Activated B cell treated with CpG ODN at 0.5 μM for 24 hours (primary cell): ENCODE data around the gene DOCK2. TPM values are rescaled to one million over a fixed set of nuclear protein-coding genes. Genes with fewer than 3 reads are reported as not detected.
A peak's percentile ranks its signal among the peaks of the same experiment; 100 is the strongest.

ENCODE experiments used
- ATAC-seq: fragments of 200-7000 bp; cut with Tn5 transposase; one replicate; pipeline ENCODE4 v1.10.0; 2021; ENCODE audit warnings: low read depth, mild to moderate bottlenecking, moderate library complexity
- CTCF ChIA-PET: fragments of 350-600 bp; sonication (Branson Sonifier 250); formaldehyde crosslinking; loops from one replicate; lab custom pipeline; 2021; ENCODE audit warnings: antibody characterized with exemption; lab: Charles Lee
- POLR2A ChIA-PET: fragments of 350-600 bp; sonication (Branson Sonifier 250); formaldehyde crosslinking; loops from one replicate; lab custom pipeline; 2021; ENCODE audit warnings: antibody characterized with exemption; lab: Charles Lee
- DNase-seq: peaks from one replicate; pipeline ENCODE4 v3.0.0; 2022
- H3K27ac Mint-ChIP-seq: one replicate; pipeline ENCODE4 v1.8.0; 2020; ENCODE audit warnings: mixed read lengths
- H3K27me3 Mint-ChIP-seq: one replicate; pipeline ENCODE4 v1.8.0; 2021; ENCODE audit warnings: mixed read lengths
- H3K36me3 Mint-ChIP-seq: one replicate; pipeline ENCODE4 v1.8.0; 2021; ENCODE audit warnings: low read depth, mixed read lengths
- H3K4me1 Mint-ChIP-seq: one replicate; pipeline ENCODE4 v1.8.0; 2021; ENCODE audit warnings: mixed read lengths
- H3K4me3 Mint-ChIP-seq: one replicate; pipeline ENCODE4 v1.8.0; 2020; ENCODE audit warnings: mild to moderate bottlenecking, mixed read lengths
- H3K9me3 Mint-ChIP-seq: one replicate; pipeline ENCODE4 v1.8.0; 2020; ENCODE audit warnings: mixed read lengths
- intact Hi-C: fragments of 100-400 bp; cut with micrococcal nuclease; formaldehyde crosslinking; loops from one replicate; pipeline ENCODE4 v1.15.1; 2024
- total RNA-seq: library from RNA; stranded (reverse); gene quantifications from 2 replicates; pipeline ENCODE4 v1.2.3, GENCODE V29; 2022
- TF ChIP-seq, protein P1 (sequence below): fragments of 200-600 bp; IDR thresholded peaks from one replicate; pipeline ENCODE4 v1.8.0; 2022; ENCODE audit warnings: antibody characterized with exemption, mild to moderate bottlenecking

The DOCK2 gene
- total RNA-seq, 1 donor from 2014 or later, result 344 TPM

- DNase-seq, result no peak
- ChIA-PET POLR2A (no interaction called here), CTCF (no interaction called here)
- intact Hi-C loops, result no loop called here
- Mint-ChIP-seq H3K36me3 (peaks cover 92% of the 10 kb centered on the region), H3K4me3 (no peak overlapping the region), H3K27me3 (no peaks in the 10 kb centered on the region), H3K9me3 (peaks cover 2% of the 10 kb centered on the region), H3K4me1 (peaks cover 11% of the 10 kb centered on the region), H3K27ac (no peak overlapping the region)
- no peak for ATAC-seq
- TF ChIP-seq, protein P1, sequence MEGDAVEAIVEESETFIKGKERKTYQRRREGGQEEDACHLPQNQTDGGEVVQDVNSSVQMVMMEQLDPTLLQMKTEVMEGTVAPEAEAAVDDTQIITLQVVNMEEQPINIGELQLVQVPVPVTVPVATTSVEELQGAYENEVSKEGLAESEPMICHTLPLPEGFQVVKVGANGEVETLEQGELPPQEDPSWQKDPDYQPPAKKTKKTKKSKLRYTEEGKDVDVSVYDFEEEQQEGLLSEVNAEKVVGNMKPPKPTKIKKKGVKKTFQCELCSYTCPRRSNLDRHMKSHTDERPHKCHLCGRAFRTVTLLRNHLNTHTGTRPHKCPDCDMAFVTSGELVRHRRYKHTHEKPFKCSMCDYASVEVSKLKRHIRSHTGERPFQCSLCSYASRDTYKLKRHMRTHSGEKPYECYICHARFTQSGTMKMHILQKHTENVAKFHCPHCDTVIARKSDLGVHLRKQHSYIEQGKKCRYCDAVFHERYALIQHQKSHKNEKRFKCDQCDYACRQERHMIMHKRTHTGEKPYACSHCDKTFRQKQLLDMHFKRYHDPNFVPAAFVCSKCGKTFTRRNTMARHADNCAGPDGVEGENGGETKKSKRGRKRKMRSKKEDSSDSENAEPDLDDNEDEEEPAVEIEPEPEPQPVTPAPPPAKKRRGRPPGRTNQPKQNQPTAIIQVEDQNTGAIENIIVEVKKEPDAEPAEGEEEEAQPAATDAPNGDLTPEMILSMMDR, result no peak
Observed at GRCh38 chr5:169728418-169728817, 91.3 kb downstream of the DOCK2 start.

GRCh38 chr5:169731221-169731620, 94.1 kb downstream of the DOCK2 start:
- no peaks in the 10 kb centered on the region for H3K9me3 Mint-ChIP-seq
- peak overlapping the region; percentile 1 for H3K27ac Mint-ChIP-seq
- H3K4me3 Mint-ChIP-seq, result no peak overlapping the region
- no peak for DNase-seq
- intact Hi-C loops, result no loop called here
- no peaks in the 10 kb centered on the region for H3K27me3 Mint-ChIP-seq
- H3K4me1 Mint-ChIP-seq, result peaks cover 15% of the 10 kb centered on the region
- ChIA-PET CTCF (no interaction called here), POLR2A (no interaction called here)
- H3K36me3 Mint-ChIP-seq, result peaks cover 93% of the 10 kb centered on the region
- TF ChIP-seq, protein P1, result no peak
- no peak for ATAC-seq

GRCh38 chr5:169732841-169733240, 95.8 kb downstream of the DOCK2 start:
- Mint-ChIP-seq H3K27me3 (no peaks in the 10 kb centered on the region), H3K4me1 (peaks cover 15% of the 10 kb centered on the region), H3K9me3 (no peaks in the 10 kb centered on the region), H3K4me3 (no peak overlapping the region), H3K27ac (no peak overlapping the region), H3K36me3 (peaks cover 93% of the 10 kb centered on the region)
- no peak for DNase-seq
- POLR2A ChIA-PET, result no interaction called here
- TF ChIP-seq, protein P1, result no peak
- CTCF ChIA-PET, result no interaction called here
- no peak for ATAC-seq
- intact Hi-C loops, result no loop called here

DNA sequence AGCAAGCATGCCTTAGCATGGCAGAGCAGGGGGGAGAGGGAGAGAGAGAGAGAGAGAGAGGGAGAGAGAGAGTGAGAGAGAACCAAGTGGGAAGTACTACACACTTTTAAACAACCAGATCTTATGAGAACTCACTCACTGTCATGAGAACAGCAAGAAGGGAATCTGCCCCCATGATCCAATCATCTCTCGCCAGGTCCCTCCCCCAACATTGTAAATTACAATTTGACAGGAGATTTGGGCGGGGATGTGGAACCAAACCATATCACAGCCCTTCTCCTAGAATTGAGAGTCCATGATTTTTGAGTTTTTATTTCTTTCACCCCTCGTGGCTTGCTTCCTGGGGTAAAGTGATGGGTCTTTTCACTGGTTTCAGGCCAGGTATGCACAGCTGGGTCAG, 98.8 kb downstream of the DOCK2 start:
- TF ChIP-seq, protein P1, result no peak
- no peak for ATAC-seq
- Mint-ChIP-seq H3K4me3 (no peak overlapping the region), H3K27ac (no peak overlapping the region), H3K27me3 (no peaks in the 10 kb centered on the region), H3K36me3 (peaks cover 94% of the 10 kb centered on the region), H3K9me3 (no peaks in the 10 kb centered on the region), H3K4me1 (peaks cover 15% of the 10 kb centered on the region)
- ChIA-PET CTCF (no interaction called here), POLR2A (no interaction called here)
- intact Hi-C loops, result no loop called here
- DNase-seq, result no peak

GRCh38 chr5:169736653-169737052, 99.6 kb downstream of the DOCK2 start:
- ATAC-seq (no peak), DNase-seq (no peak)
- peaks cover 93% of the 10 kb centered on the region for H3K36me3 Mint-ChIP-seq
- no peaks in the 10 kb centered on the region for H3K27me3 Mint-ChIP-seq
- no peak overlapping the region for H3K4me3 Mint-ChIP-seq
- CTCF ChIA-PET, result no interaction called here
- no peaks in the 10 kb centered on the region for H3K9me3 Mint-ChIP-seq
- peaks cover 13% of the 10 kb centered on the region for H3K4me1 Mint-ChIP-seq
- POLR2A ChIA-PET, result no interaction called here
- intact Hi-C loops, result no loop called here
- TF ChIP-seq, protein P1, result no peak
- H3K27ac Mint-ChIP-seq, result no peak overlapping the region
